Osteoblast (primary cell): ENCODE measurements around the gene EME1. TPM values are rescaled to one million over a fixed set of nuclear protein-coding genes. Genes with fewer than 3 reads are reported as not detected.
A peak's percentile ranks its signal among the peaks of the same experiment; 100 is the strongest.
"Not testable (repeated sequence)": the region's sequence is repeated elsewhere in the genome, so short reads cannot be mapped to it uniquely, and the experiment has no call there.

Experiments
- DNase-seq: peaks from one replicate; pipeline ENCODE4 v3.0.0; 2011; ENCODE audit warnings: low spot score, mixed read lengths; ENCODE audit not compliant: insufficient read length; ENCODE audit errors: missing footprints
- H2AFZ ChIP-seq: 2 replicates; pipeline ENCODE4 v1.6.0; 2011; ENCODE audit warnings: mild to moderate bottlenecking, low read length
- H3K27ac ChIP-seq: 2 replicates; pipeline ENCODE4 v1.5.1; 2011; ENCODE audit warnings: mild to moderate bottlenecking, low read depth, low read length, moderate library complexity
- H3K27me3 ChIP-seq: 2 replicates; pipeline ENCODE4 v1.6.0; 2012; ENCODE audit warnings: mild to moderate bottlenecking, control low read depth, inconsistent platforms, low read length, moderate library complexity; ENCODE audit not compliant: insufficient read depth
- H3K36me3 ChIP-seq: 2 replicates; pipeline ENCODE4 v1.5.1; 2011; ENCODE audit warnings: mild to moderate bottlenecking, low read length, control low read depth, moderate library complexity; ENCODE audit not compliant: insufficient read depth
- H3K4me1 ChIP-seq: 2 replicates; pipeline ENCODE4 v1.5.1; 2011; ENCODE audit warnings: mild to moderate bottlenecking, low read length, control low read depth, moderate library complexity; ENCODE audit not compliant: insufficient read depth
- H3K4me2 ChIP-seq: 2 replicates; pipeline ENCODE4 v1.6.0; 2011; ENCODE audit warnings: mild to moderate bottlenecking, low read length; ENCODE audit not compliant: insufficient read depth
- H3K4me3 ChIP-seq: fragments of 200-600 bp; sonication (generic); 3 replicates; pipeline ENCODE4 v1.5.1; 2012; ENCODE audit warnings: mild to moderate bottlenecking, low read length, inconsistent platforms; ENCODE audit not compliant: insufficient read depth
- H3K79me2 ChIP-seq: 2 replicates; pipeline ENCODE4 v1.6.0; 2012; ENCODE audit warnings: mild to moderate bottlenecking, low read length, control low read depth, inconsistent platforms; ENCODE audit not compliant: insufficient read depth
- H3K9me3 ChIP-seq: 2 replicates; pipeline ENCODE4 v1.5.1; 2011; ENCODE audit warnings: low read depth, low read length, control low read depth
- H4K20me1 ChIP-seq: 2 replicates; pipeline ENCODE4 v1.6.0; 2012; ENCODE audit warnings: mild to moderate bottlenecking, low read length, control low read depth; ENCODE audit not compliant: insufficient read depth
- total RNA-seq: library from RNA; depleted of rRNA; stranded (reverse); fragments of >200 nt; gene quantifications from 2 replicates; pipeline ENCODE4 v1.2.3, GENCODE V29; 2012
- TF ChIP-seq, protein P1 (sequence below): IDR thresholded peaks from 2 replicates; pipeline ENCODE4 v1.5.1; 2011; ENCODE audit warnings: mild to moderate bottlenecking, low read depth, low read length, moderate library complexity; ENCODE audit errors: extremely low read depth

The EME1 gene
- total RNA-seq, 1 donor, result 0.72 TPM

DNA sequence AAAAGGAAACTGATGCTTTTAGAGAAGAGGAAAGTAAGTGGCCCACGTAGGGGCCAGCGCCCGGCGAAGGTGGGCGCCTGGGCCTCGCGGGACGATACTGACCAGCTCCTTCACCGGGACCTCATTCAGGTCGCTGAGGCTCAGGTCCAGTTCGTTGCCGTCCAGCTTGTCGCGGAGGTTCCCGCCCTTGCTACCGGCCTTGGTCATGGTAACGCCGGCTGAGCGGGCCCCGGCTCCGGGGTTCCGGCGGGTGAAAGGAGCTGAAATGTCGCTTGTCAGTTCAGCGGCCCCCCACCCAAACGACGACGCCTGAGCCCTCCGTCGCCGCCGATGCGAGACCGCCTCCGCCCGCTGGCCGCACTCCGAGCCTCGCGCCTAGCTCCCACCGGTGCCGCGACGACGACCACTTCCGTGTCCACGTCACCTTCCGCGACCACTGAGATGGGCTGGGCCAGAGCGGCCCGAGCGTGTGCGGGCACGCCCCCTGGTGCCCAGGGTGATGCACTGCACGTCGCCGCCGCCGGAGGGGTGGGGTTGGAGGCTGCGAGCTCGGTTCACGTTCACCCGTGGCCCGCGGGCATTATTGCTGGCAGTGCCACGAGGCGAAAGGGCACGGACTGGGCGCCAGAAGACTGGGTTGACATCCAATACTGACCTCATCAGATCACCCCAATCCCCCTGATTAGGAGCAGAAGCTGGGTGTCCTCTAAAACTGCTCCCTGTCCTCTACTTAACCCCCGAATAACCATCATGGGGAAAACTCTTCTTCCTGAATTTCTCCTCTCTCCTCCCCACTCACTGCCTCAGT, 24.3 kb downstream of the EME1 start, which contains the start of gene LRRC59:
TSS of gene LRRC59 (minus strand) at position 413 of the 808 bp plus-strand sequence. CDS start at position 207, 206 bp downstream.
- peak within 1 kb of the TSS; percentile 93 for H3K27ac ChIP-seq
- H3K9me3 ChIP-seq, result no peaks in the 10 kb centered on the region
- H3K4me1 ChIP-seq, result peaks cover 21% of the 10 kb centered on the region
- peak within 1 kb of the TSS; percentile 98 for H2AFZ ChIP-seq
- TF ChIP-seq, protein P1, sequence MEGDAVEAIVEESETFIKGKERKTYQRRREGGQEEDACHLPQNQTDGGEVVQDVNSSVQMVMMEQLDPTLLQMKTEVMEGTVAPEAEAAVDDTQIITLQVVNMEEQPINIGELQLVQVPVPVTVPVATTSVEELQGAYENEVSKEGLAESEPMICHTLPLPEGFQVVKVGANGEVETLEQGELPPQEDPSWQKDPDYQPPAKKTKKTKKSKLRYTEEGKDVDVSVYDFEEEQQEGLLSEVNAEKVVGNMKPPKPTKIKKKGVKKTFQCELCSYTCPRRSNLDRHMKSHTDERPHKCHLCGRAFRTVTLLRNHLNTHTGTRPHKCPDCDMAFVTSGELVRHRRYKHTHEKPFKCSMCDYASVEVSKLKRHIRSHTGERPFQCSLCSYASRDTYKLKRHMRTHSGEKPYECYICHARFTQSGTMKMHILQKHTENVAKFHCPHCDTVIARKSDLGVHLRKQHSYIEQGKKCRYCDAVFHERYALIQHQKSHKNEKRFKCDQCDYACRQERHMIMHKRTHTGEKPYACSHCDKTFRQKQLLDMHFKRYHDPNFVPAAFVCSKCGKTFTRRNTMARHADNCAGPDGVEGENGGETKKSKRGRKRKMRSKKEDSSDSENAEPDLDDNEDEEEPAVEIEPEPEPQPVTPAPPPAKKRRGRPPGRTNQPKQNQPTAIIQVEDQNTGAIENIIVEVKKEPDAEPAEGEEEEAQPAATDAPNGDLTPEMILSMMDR, result peak; percentile 89
- peak within 1 kb of the TSS; percentile 94 for H3K4me3 ChIP-seq
- peak; percentile 91 for DNase-seq
- H4K20me1 ChIP-seq, result peaks cover 37% of the 10 kb centered on the region
- H3K79me2 ChIP-seq, result peaks cover 54% of the 10 kb centered on the region
- H3K27me3 ChIP-seq, result no peaks in the 10 kb centered on the region
- peaks cover 29% of the 10 kb centered on the region for H3K36me3 ChIP-seq
- peak within 1 kb of the TSS; percentile 84 for H3K4me2 ChIP-seq

DNA sequence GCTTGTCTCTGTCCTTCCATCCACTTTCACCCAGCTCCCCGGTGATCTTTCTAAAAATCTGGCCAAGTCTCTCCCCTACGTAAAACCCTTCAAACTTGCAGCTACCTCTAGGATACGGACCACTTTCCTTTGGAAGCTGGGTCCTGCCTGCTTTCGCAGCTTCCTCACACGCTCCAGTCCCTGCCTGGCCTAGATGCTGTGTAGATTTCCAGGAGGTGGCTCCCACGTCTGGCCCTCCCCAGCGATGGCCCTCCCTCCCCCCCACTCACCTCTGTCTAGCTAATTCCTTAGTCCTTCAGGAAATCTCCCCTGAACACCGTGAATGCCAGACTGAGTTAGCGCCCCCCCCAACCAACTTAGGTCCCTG, 24.9 kb downstream of the EME1 start:
- Histone ChIP-seq H3K4me3 (peak overlapping the region; percentile 94), H3K79me2 (peaks cover 48% of the 10 kb centered on the region)

DNA sequence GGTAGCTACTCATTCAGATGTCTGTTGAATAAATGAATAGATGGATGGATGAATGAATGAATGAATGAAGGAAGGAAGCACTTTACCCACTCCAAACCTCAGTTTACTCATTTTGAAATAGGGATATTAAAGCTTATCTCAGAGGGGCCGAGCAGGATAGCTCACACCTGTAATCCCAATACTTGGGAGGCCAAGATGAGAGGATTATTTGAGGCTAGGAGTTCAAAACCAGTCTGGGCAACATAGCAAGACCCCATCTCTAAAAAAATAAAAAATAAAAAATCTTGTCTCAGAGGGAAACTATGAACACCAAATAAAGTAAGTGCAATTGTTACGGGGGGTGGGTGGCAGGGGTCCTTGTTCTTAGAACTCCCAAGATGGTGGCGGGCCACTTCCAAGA, 25.6 kb downstream of the EME1 start:
- peaks cover 25% of the 10 kb centered on the region for H4K20me1 ChIP-seq
- H3K4me3 ChIP-seq, H3K4me2 ChIP-seq, H3K9me3 ChIP-seq, H3K27ac ChIP-seq, H2AFZ ChIP-seq, H3K27me3 ChIP-seq, DNase-seq: not testable (repeated sequence)
- H3K79me2 ChIP-seq, result peaks cover 40% of the 10 kb centered on the region
- peaks cover 21% of the 10 kb centered on the region for H3K4me1 ChIP-seq
- peaks cover 16% of the 10 kb centered on the region for H3K36me3 ChIP-seq

More for the DNA sequence above, 24.9 kb downstream of the EME1 start:
- peaks cover 31% of the 10 kb centered on the region for H4K20me1 ChIP-seq
- TF ChIP-seq, protein P1, result no peak
- no peak overlapping the region for H3K27ac ChIP-seq
- no peaks in the 10 kb centered on the region for H3K27me3 ChIP-seq
- peaks cover 21% of the 10 kb centered on the region for H3K4me1 ChIP-seq
- peaks cover 23% of the 10 kb centered on the region for H3K36me3 ChIP-seq
- H2AFZ ChIP-seq, result peak overlapping the region; percentile 98
- H3K9me3 ChIP-seq, result no peaks in the 10 kb centered on the region
- peak; percentile 25 for DNase-seq
- H3K4me2 ChIP-seq, result peak overlapping the region; percentile 84

DNA sequence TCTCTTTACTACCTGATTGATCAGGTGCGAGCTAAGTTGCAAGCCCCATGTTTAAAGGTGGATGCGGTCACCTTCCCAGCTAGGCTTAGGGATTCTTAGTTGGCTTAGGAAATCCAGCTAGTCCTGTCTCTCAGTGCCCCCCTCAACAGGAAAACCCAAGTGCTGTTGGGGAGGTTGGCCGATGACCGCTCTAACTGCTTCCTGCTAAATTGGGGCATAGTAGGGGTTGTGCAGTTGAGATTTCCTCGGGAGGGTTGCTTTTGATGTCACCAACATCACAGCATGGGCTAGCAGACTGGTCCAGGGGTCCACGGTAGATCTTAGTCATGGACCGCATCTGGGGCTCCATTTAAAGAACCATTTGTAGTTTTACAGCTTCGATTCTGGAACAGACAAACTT, 26.6 kb downstream of the EME1 start:
- DNase-seq, H2AFZ ChIP-seq: not testable (repeated sequence)
- H4K20me1 ChIP-seq, result peaks cover 16% of the 10 kb centered on the region

DNA sequence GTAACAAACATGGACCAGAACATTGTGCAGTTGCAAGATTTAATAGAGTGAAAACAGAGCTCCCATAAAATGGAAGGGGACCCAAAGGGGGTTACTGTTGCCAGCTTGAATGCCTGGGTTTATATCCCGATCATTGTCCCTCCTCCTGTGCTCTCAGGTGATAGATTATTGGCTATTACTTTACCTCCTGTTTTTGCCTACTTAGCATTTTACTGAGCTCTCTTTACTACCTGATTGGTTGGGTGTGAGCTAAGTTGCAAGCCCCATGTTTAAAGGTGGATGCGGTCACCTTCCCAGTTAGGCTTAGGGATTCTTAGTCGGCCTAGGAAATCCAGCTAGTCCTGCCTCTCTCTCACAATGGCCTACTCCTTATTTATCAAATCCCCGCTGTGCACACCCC, 32.3 kb downstream of the EME1 start:
- H3K4me2 ChIP-seq, H3K27ac ChIP-seq, H2AFZ ChIP-seq, H3K9me3 ChIP-seq, H3K4me3 ChIP-seq, H4K20me1 ChIP-seq, DNase-seq, H3K4me1 ChIP-seq, H3K79me2 ChIP-seq, H3K36me3 ChIP-seq: not testable (repeated sequence)
- H3K27me3 ChIP-seq, result peaks cover 18% of the 10 kb centered on the region

More for the DNA sequence above, 26.6 kb downstream of the EME1 start:
- H3K27me3 ChIP-seq, H3K4me3 ChIP-seq, H3K9me3 ChIP-seq, H3K36me3 ChIP-seq, H3K27ac ChIP-seq, H3K4me2 ChIP-seq: not testable (repeated sequence)
- Histone ChIP-seq H3K79me2 (peaks cover 31% of the 10 kb centered on the region), H3K4me1 (peaks cover 13% of the 10 kb centered on the region)
